Measurements from ENCODE around the gene GRPEL1. TPM values are rescaled to one million over a fixed set of nuclear protein-coding genes. Genes with fewer than 3 reads are reported as not detected.
A peak's percentile ranks its signal among the peaks of the same experiment; 100 is the strongest.

Gene GRPEL1
- polyA plus RNA-seq, 1 experiment: 21.1 TPM

DNA sequence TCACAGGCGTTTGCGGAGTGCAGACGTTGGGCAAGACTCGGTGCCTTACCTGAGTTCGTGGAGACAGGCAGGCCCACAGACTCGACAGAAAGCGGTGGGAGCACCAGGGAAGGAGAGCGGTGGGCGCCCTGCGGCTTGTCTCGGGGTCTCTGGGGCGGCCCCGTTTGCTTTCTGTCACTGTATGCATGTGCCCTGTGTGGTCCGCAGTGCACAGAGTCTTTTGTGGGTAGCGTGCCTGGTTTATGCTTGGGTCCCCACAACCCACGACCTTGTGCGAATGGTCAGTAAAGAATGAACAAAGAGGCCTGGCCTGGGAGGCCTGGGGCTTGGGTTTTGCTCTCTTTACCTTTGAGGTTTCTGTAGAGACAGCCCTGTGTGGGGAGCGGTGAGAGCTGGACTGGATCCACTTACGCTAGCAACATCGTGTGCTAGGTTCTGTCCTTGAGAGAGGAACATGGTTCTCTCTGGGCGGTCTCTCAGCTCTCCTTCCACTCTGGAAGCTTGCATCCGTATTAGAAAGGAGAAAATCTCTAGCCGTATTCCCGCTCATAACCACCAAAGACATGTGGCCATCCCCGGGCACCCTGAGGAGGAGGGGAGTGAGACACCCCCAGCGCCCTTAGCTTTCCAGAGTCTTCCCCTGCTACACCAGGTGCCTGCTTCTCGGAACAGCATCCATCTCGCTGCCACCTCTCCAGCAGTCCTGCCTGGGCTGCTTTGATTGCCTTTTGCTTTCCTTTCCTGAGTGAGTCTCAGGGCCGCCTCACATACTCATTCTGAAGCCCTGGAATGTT, 23.5 kb downstream of the GRPEL1 start:
- TF ChIP-seq, protein P1, sequence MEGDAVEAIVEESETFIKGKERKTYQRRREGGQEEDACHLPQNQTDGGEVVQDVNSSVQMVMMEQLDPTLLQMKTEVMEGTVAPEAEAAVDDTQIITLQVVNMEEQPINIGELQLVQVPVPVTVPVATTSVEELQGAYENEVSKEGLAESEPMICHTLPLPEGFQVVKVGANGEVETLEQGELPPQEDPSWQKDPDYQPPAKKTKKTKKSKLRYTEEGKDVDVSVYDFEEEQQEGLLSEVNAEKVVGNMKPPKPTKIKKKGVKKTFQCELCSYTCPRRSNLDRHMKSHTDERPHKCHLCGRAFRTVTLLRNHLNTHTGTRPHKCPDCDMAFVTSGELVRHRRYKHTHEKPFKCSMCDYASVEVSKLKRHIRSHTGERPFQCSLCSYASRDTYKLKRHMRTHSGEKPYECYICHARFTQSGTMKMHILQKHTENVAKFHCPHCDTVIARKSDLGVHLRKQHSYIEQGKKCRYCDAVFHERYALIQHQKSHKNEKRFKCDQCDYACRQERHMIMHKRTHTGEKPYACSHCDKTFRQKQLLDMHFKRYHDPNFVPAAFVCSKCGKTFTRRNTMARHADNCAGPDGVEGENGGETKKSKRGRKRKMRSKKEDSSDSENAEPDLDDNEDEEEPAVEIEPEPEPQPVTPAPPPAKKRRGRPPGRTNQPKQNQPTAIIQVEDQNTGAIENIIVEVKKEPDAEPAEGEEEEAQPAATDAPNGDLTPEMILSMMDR (IDR thresholded peaks at IDR 0.05; ENCODE audit: insufficient read depth, low read depth, low read length): no peak
- Histone ChIP-seq H3K27me3 (ENCODE audit: control insufficient read depth, insufficient read depth, low read length) (no peaks in the 10 kb centered on the region), H3K4me3 (ENCODE audit: low read depth, low read length) (peak overlapping the region; percentile 96), H3K36me3 (ENCODE audit: control insufficient read depth, insufficient read depth, low read length) (peaks cover 2% of the 10 kb centered on the region; the same call in 1 of the 2 replicates)
- no peak for DNase-seq (ENCODE audit: low read depth)
- ChIA-PET POLR2A (interaction anchor here (0.6 kb wide), 1 partner anchor 11 kb away, joined by 3 read pairs; no protein-coding TSS in a partner anchor), CTCF (interaction anchor here (0.6 to 4.8 kb wide), 7 partner anchors 11 to 324 kb away, joined by 3 to 45 read pairs (median 6); partner anchors contain the start of gene GRPEL1)

DNA sequence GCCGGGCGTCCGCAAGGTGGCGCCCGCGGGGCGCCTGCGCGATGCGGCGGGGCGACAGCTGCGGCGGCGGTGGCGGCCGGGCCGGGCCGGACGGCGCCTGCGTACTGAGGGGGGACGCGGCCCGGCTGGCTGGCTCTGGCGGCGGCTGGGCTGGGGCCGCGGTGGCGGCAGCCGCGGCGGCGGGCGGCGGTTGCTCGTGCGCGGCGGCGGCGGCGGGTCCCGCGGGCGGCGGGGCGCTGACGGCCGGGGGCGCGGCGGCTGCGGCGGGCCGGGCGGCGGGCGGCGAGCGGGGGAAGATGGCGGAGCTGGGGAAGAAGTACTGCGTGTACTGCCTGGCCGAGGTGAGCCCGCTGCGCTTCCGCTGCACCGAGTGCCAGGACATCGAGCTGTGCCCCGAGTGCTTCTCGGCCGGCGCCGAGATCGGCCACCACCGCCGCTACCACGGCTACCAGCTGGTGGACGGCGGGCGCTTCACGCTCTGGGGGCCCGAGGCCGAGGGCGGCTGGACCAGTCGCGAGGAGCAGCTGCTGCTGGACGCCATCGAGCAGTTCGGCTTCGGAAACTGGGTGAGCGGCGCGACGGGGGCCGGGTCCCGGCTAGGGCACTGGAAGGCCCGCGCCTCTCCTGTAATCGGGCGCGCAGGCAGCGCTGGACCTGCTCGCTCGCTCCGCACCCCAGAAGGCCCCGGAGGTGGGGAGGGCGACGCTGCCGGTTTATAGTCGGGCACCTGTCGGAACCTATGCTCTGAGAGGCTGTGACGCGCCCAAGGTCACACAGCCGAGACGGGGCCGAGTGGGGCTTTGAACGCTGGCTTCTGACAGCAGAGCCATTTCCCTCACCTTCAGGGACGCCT, 24.4 kb downstream of the GRPEL1 start, which contains the start of gene TADA2B:
Gene TADA2B (plus strand): TSS at position 89 of the 853 bp plus-strand sequence. CDS start 208 bp downstream, at position 297.
- ChIA-PET POLR2A (interaction anchor here (0.6 to 1.6 kb wide), 2 partner anchors 11 to 24 kb away, joined by 3 to 12 read pairs; partner anchors contain the start of gene GRPEL1), CTCF (interaction anchor here (0.6 to 4.8 kb wide), 22 partner anchors 11 to 1490 kb away, joined by 3 to 45 read pairs (median 5); partner anchors contain the start of gene GRPEL1)
- no peak for DNase-seq (ENCODE audit: low read depth)
- Histone ChIP-seq H3K27me3 (ENCODE audit: control insufficient read depth, insufficient read depth, low read length) (no peaks in the 10 kb centered on the region), H3K4me3 (ENCODE audit: low read depth, low read length) (peak within 1 kb of the TSS; percentile 96), H3K36me3 (ENCODE audit: control insufficient read depth, insufficient read depth, low read length) (peaks cover 2% of the 10 kb centered on the region; the same call in 1 of the 2 replicates)
- TF ChIP-seq, protein P1 (IDR thresholded peaks at IDR 0.05; ENCODE audit: insufficient read depth, low read depth, low read length): no peak

DNA sequence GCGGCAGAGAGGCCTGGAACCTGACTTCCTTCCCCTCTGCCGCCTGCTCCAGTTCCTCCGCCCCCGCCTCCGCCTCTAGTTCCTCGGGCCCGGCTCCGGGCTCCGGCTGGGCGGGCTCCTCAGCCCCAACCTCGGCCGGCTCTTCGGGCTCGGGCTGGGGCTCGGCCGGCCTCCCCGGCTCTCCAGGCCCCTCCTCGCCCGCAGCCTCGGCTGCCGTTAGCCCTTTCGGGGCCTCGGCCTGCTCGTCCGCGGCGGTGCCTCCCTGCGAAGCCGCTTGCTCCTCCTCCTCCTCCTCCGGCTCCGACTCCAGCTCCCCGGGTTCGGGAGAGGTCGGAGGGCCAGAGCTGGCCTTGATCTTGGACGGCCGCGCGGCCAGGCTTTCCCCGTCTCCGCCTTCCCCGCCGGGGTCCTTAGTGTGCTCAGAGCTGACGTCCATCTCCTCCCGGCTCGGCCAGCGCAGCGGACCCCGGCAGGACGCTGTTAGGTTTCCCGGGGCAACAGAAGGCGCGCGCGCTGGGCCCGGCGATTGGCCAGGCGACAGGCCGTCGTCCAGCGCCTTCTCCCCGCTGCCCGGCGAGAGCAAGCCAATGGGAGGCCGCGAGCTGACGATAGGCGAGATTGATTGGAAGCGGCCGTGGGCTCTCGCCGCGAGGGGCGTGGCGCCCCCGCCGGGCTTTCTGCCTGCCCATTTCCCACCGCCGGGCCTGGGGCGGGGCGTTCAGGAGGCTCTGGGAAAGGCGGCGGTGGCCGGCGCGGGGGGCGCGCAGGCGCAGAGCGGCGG, 25.2 kb downstream of the GRPEL1 start:
- DNase-seq (ENCODE audit: low read depth): peak; percentile 79
- H3K27me3 ChIP-seq (ENCODE audit: control insufficient read depth, insufficient read depth, low read length): no peaks in the 10 kb centered on the region
- ChIA-PET POLR2A (interaction anchor here (0.6 to 1.6 kb wide), 2 partner anchors 17 to 25 kb away, joined by 7 to 12 read pairs; partner anchors contain the start of gene GRPEL1), CTCF (interaction anchor here (0.6 to 4.8 kb wide), 23 partner anchors 12 to 402 kb away, joined by 3 to 45 read pairs (median 5); partner anchors contain the start of genes GRPEL1 and MRFAP1)
- peaks cover under 1% of the 10 kb centered on the region; the same call in 1 of the 2 replicates for H3K36me3 ChIP-seq (ENCODE audit: control insufficient read depth, insufficient read depth, low read length)
- TF ChIP-seq, protein P1 (IDR thresholded peaks at IDR 0.05; ENCODE audit: insufficient read depth, low read depth, low read length): no peak
- H3K4me3 ChIP-seq (ENCODE audit: low read depth, low read length): peak overlapping the region; percentile 72

DNA sequence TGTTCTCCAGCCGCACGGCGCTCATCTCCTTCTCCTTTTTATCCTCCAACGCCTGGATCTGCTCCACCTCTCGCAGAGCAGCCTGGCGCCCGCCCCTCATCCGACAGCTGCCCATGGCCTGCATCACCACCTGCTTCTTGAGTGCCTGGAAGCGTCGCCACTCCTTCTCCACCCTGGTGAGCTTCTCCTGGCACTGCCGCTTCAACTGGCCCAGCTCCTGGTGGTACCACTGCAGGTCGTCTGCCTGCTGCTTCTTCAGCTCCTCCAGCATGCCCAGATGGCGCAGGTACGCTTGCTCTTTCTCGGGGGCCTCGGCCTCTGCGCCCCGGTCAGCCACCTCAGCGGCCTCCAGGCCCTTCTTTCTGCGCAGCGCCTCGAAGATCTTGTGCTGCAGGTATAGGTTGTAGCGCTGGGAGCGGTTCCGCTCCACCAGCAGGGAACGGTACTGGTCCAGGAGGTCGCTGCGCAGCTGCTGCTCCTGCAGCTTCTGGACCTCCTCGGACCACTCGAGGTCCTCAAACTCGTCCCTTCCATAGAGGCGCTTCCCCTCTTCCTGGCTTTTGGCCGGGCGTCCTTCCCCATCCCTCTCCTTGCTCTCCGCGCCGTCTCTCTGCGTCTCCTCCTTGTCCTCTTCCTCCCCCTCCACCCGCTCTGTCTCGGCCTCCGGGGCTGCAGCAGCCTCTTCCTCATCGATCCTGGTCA, 25.9 kb downstream of the GRPEL1 start:
- DNase-seq (ENCODE audit: low read depth): no peak

More for the DNA sequence above, 25.9 kb downstream of the GRPEL1 start:
- peak overlapping the region; percentile 72 for H3K4me3 ChIP-seq (ENCODE audit: low read depth, low read length)
- ChIA-PET POLR2A (interaction anchor here (1.6 kb wide), 1 partner anchor 26 kb away, joined by 12 read pairs; the partner anchor contains the start of gene GRPEL1), CTCF (interaction anchor here (1.0 to 4.8 kb wide), 10 partner anchors 15 to 401 kb away, joined by 3 to 45 read pairs (median 5); partner anchors contain the start of genes GRPEL1 and MRFAP1)
- no peaks in the 10 kb centered on the region; the same call in 1 of the 2 replicates for H3K36me3 ChIP-seq (ENCODE audit: control insufficient read depth, insufficient read depth, low read length)
- TF ChIP-seq, protein P1 (IDR thresholded peaks at IDR 0.05; ENCODE audit: insufficient read depth, low read depth, low read length): no peak
- no peaks in the 10 kb centered on the region for H3K27me3 ChIP-seq (ENCODE audit: control insufficient read depth, insufficient read depth, low read length)

All from BJ (cell line).